Measurements from ENCODE around the gene SHANK2.

SHANK2 gene

GRCh38 chr11:71282581-71283351 lies 30.4 kb upstream of the SHANK2 start:
- no peak for TF ChIP-seq YY1 (IDR thresholded peaks at IDR 0.05; ENCODE audit: insufficient read depth, insufficient read length)
- TF ChIP-seq SUZ12 (IDR thresholded peaks at IDR 0.05; ENCODE audit: extremely low read depth, insufficient read depth, insufficient read length), result no peak
- TF ChIP-seq ZNF274 (IDR thresholded peaks at IDR 0.05; ENCODE audit: low read depth, low read length), result no peak
- Histone ChIP-seq H3K36me3 (ENCODE audit: insufficient read depth, insufficient read length, low read length) (no peaks in the 10 kb centered on the region), H3K9me3 (ENCODE audit: insufficient read depth, low read length) (no peaks in the 10 kb centered on the region), H3K4me3 (ENCODE audit: insufficient read length, low read depth) (no peak overlapping the region), H3K4me1 (ENCODE audit: insufficient read depth, insufficient read length) (peaks cover 10% of the 10 kb centered on the region), H3K27me3 (ENCODE audit: insufficient read depth, insufficient read length) (no peaks in the 10 kb centered on the region), H3K9ac (ENCODE audit: insufficient read length, low read depth) (no peak overlapping the region)
- DNase-seq (ENCODE audit: low read depth, low spot score), result no peak

GRCh38 chr11:71281831-71282230 lies 29.5 kb upstream of the SHANK2 start:
- TF ChIP-seq ZNF274 (IDR thresholded peaks at IDR 0.05; ENCODE audit: low read depth, low read length) (no peak), SUZ12 (IDR thresholded peaks at IDR 0.05; ENCODE audit: extremely low read depth, insufficient read depth, insufficient read length) (no peak), YY1 (IDR thresholded peaks at IDR 0.05; ENCODE audit: insufficient read depth, insufficient read length) (no peak)
- no peak for DNase-seq (ENCODE audit: low read depth, low spot score)
- Histone ChIP-seq H3K9me3 (ENCODE audit: insufficient read depth, low read length) (no peaks in the 10 kb centered on the region), H3K4me1 (ENCODE audit: insufficient read depth, insufficient read length) (peaks cover 5% of the 10 kb centered on the region), H3K9ac (ENCODE audit: insufficient read length, low read depth) (no peak overlapping the region), H3K36me3 (ENCODE audit: insufficient read depth, insufficient read length, low read length) (no peaks in the 10 kb centered on the region), H3K4me3 (ENCODE audit: insufficient read length, low read depth) (no peak overlapping the region), H3K27me3 (ENCODE audit: insufficient read depth, insufficient read length) (no peaks in the 10 kb centered on the region)

- Histone ChIP-seq H3K9ac (ENCODE audit: insufficient read length, low read depth) (no peak overlapping the region), H3K27me3 (ENCODE audit: insufficient read depth, insufficient read length) (no peaks in the 10 kb centered on the region), H3K9me3 (ENCODE audit: insufficient read depth, low read length) (no peaks in the 10 kb centered on the region), H3K36me3 (ENCODE audit: insufficient read depth, insufficient read length, low read length) (no peaks in the 10 kb centered on the region), H3K4me3 (ENCODE audit: insufficient read length, low read depth) (no peak overlapping the region), H3K4me1 (ENCODE audit: insufficient read depth, insufficient read length) (peaks cover 3% of the 10 kb centered on the region)
- DNase-seq (ENCODE audit: low read depth, low spot score), result no peak
- TF ChIP-seq YY1 (IDR thresholded peaks at IDR 0.05; ENCODE audit: insufficient read depth, insufficient read length) (no peak), ZNF274 (IDR thresholded peaks at IDR 0.05; ENCODE audit: low read depth, low read length) (no peak), SUZ12 (IDR thresholded peaks at IDR 0.05; ENCODE audit: extremely low read depth, insufficient read depth, insufficient read length) (no peak)
Observed at GRCh38 chr11:71281204-71281603, 28.8 kb upstream of the SHANK2 start.

GRCh38 chr11:71279916-71280645 lies 27.7 kb upstream of the SHANK2 start:
- Histone ChIP-seq H3K9ac (ENCODE audit: insufficient read length, low read depth) (no peak overlapping the region), H3K4me1 (ENCODE audit: insufficient read depth, insufficient read length) (peaks cover 3% of the 10 kb centered on the region), H3K4me3 (ENCODE audit: insufficient read length, low read depth) (no peak overlapping the region), H3K27me3 (ENCODE audit: insufficient read depth, insufficient read length) (no peaks in the 10 kb centered on the region), H3K36me3 (ENCODE audit: insufficient read depth, insufficient read length, low read length) (no peaks in the 10 kb centered on the region), H3K9me3 (ENCODE audit: insufficient read depth, low read length) (no peaks in the 10 kb centered on the region)
- TF ChIP-seq SUZ12 (IDR thresholded peaks at IDR 0.05; ENCODE audit: extremely low read depth, insufficient read depth, insufficient read length) (no peak), YY1 (IDR thresholded peaks at IDR 0.05; ENCODE audit: insufficient read depth, insufficient read length) (no peak), ZNF274 (IDR thresholded peaks at IDR 0.05; ENCODE audit: low read depth, low read length) (no peak)
- DNase-seq (ENCODE audit: low read depth, low spot score), result no peak

- TF ChIP-seq SUZ12 (IDR thresholded peaks at IDR 0.05; ENCODE audit: extremely low read depth, insufficient read depth, insufficient read length) (no peak), YY1 (IDR thresholded peaks at IDR 0.05; ENCODE audit: insufficient read depth, insufficient read length) (no peak)
- no peaks in the 10 kb centered on the region for H3K27me3 ChIP-seq (ENCODE audit: insufficient read depth, insufficient read length)
Observed at GRCh38 chr11:71272161-71272560, 19.8 kb upstream of the SHANK2 start.

GRCh38 chr11:71269603-71270511 lies 17.5 kb upstream of the SHANK2 start:
- Histone ChIP-seq H3K9me3 (ENCODE audit: insufficient read depth, low read length) (peaks cover 7% of the 10 kb centered on the region; the same call in 1 of the 2 replicates), H3K4me1 (ENCODE audit: insufficient read depth, insufficient read length) (peaks cover 6% of the 10 kb centered on the region), H3K9ac (ENCODE audit: insufficient read length, low read depth) (no peak overlapping the region), H3K36me3 (ENCODE audit: insufficient read depth, insufficient read length, low read length) (no peaks in the 10 kb centered on the region), H3K27me3 (ENCODE audit: insufficient read depth, insufficient read length) (no peaks in the 10 kb centered on the region), H3K4me3 (ENCODE audit: insufficient read length, low read depth) (no peak overlapping the region)
- no peak for DNase-seq (ENCODE audit: low read depth, low spot score)
- no peak for TF ChIP-seq SUZ12 (IDR thresholded peaks at IDR 0.05; ENCODE audit: extremely low read depth, insufficient read depth, insufficient read length)
- no peak for TF ChIP-seq YY1 (IDR thresholded peaks at IDR 0.05; ENCODE audit: insufficient read depth, insufficient read length)
- no peak for TF ChIP-seq ZNF274 (IDR thresholded peaks at IDR 0.05; ENCODE audit: low read depth, low read length)

More at GRCh38 chr11:71272161-71272560, 19.8 kb upstream of the SHANK2 start:
- Histone ChIP-seq H3K4me1 (ENCODE audit: insufficient read depth, insufficient read length) (peaks cover 6% of the 10 kb centered on the region), H3K36me3 (ENCODE audit: insufficient read depth, insufficient read length, low read length) (no peaks in the 10 kb centered on the region), H3K9ac (ENCODE audit: insufficient read length, low read depth) (no peak overlapping the region), H3K9me3 (ENCODE audit: insufficient read depth, low read length) (peaks cover 7% of the 10 kb centered on the region; the same call in 1 of the 2 replicates), H3K4me3 (ENCODE audit: insufficient read length, low read depth) (no peak overlapping the region)
- no peak for DNase-seq (ENCODE audit: low read depth, low spot score)
